ENCODE results near the gene PIK3CD.
"Not testable (repeated sequence)": the region's sequence is repeated elsewhere in the genome, so short reads cannot be mapped to it uniquely, and the experiment has no call there.

The PIK3CD gene

GRCh38 chr1:9624081-9624480 lies 27.4 kb upstream of the PIK3CD start:
- DNase-seq = no peak

GRCh38 chr1:9625030-9625429 lies 26.5 kb upstream of the PIK3CD start:
- DNase-seq = not testable (repeated sequence)

- no peak for DNase-seq
These were observed 25.3 kb upstream of the PIK3CD start for GRCh38 chr1:9626201-9626608.

- peak; percentile 56 for DNase-seq
These were observed 22.7 kb upstream of the PIK3CD start for GRCh38 chr1:9628541-9629444.

- peak; percentile 57 for DNase-seq
These were observed 21.9 kb upstream of the PIK3CD start for GRCh38 chr1:9629445-9630201.

- DNase-seq = no peak
These were observed 21.0 kb upstream of the PIK3CD start for GRCh38 chr1:9630331-9631111.

- DNase-seq = no peak
These were observed 19.9 kb upstream of the PIK3CD start for GRCh38 chr1:9631613-9632012.

GRCh38 chr1:9633493-9633892 lies 18.0 kb upstream of the PIK3CD start:
- DNase-seq = no peak

- no peak for DNase-seq
These were observed 16.9 kb upstream of the PIK3CD start for GRCh38 chr1:9634582-9634981.

- DNase-seq = no peak
These were observed 12.3 kb upstream of the PIK3CD start for GRCh38 chr1:9639227-9639626.

- no peak for DNase-seq
These were observed 7.9 kb upstream of the PIK3CD start for GRCh38 chr1:9643351-9644256.

- DNase-seq = no peak
These were observed 5.5 kb upstream of the PIK3CD start for GRCh38 chr1:9646037-9646436.

- no peak for DNase-seq
These were observed 3.4 kb upstream of the PIK3CD start for GRCh38 chr1:9648171-9648570.

- no peak for DNase-seq
These were observed 1.8 kb upstream of the PIK3CD start for GRCh38 chr1:9649769-9650168.

GRCh38 chr1:9651220-9651564 lies 339 bp upstream of the PIK3CD start:
- no peak for DNase-seq

GRCh38 chr1:9652379-9653209 lies 1.1 kb downstream of the PIK3CD start:
- DNase-seq = peak; percentile 53

GRCh38 chr1:9653210-9653490 lies 1.6 kb downstream of the PIK3CD start:
- no peak for DNase-seq

- peak; percentile 32 for DNase-seq
These were observed 2.0 kb downstream of the PIK3CD start for GRCh38 chr1:9653491-9654050.

- DNase-seq = peak; percentile 36
These were observed 2.7 kb downstream of the PIK3CD start for GRCh38 chr1:9654051-9654833.

Data from activated naive CD4-positive, alpha-beta T cell treated with anti-CD3 and anti-CD28 coated beads, Interleukin-2, amount 50 U/mL, for 16 hours (primary cell).